K562 (cell line): Measurements from ENCODE around the gene TPRG1L. TPM values are rescaled to one million over a fixed set of nuclear protein-coding genes. Genes with fewer than 3 reads are reported as not detected.
A peak's percentile ranks its signal among the peaks of the same experiment; 100 is the strongest.

Experiments used
- ATAC-seq: fragments of 200-7000 bp; cut with Tn5 transposase; 3 replicates; pipeline ENCODE4 v1.9.1; 2020; ENCODE audit warnings: moderate library complexity
- BruUV-seq: library from RNA; stranded (reverse); fragments of 400-500 nt; replicated peaks from 2 replicates; lab custom pipeline; 2021; lab: Mats Ljungman, UMichigan
- CTCF ChIA-PET: fragments of 300-600 bp; formaldehyde crosslinking; extraction: SDS; loops from one replicate; lab custom pipeline; 2021; ENCODE audit warnings: low intra/inter-chr PET ratio; lab: Yijun Ruan, JAX
- POLR2A ChIA-PET: fragments of 300-600, 350-650 bp; sonication (Branson Sonifier 250); formaldehyde crosslinking; extraction: SDS; loops from one replicate; lab custom pipeline; 2021; ENCODE audit warnings: antibody characterized with exemption, inconsistent platforms; lab: Yijun Ruan, JAX
- DNase-seq, 4 experiments: peaks; one replicate each; pipeline versions ENCODE4 v3.0.0 to v3.0.0-alpha.2; 2011 to 2018; ENCODE audit warnings: low spot score in 3 of 4, mixed read lengths in 3 of 4; ENCODE audit errors: extremely low read depth in 1 of 4
- FAIRE-seq: peaks from 2 replicates; lab custom pipeline; 2011; peaks lifted over from hg19 to GRCh38; lab: Jason Lieb, UNC
- H2AFZ ChIP-seq: 2 replicates; pipeline ENCODE4 v1.6.0; 2011; ENCODE audit warnings: low read depth, low read length, control low read depth, inconsistent platforms
- H3K27ac ChIP-seq: fragments of 200-600 bp; 3 replicates; pipeline ENCODE4 v1.8.0; 2011; ENCODE audit warnings: low read depth, mild to moderate bottlenecking, control low read depth, inconsistent platforms, low read length, moderate library complexity, mixed read lengths; ENCODE audit errors: extremely low read depth
- H3K27me3 ChIP-seq, 2 experiments: fragments of 300-600 bp in 1 of 2; 2 replicates in 1 of 2; 3 replicates in 1 of 2; pipeline versions ENCODE4 v1.6.0 to v1.8.0; 2011; ENCODE audit warnings: inconsistent platforms in 2 of 2, low read length in 2 of 2, mild to moderate bottlenecking in 1 of 2, mixed read lengths in 1 of 2, moderate library complexity in 1 of 2; ENCODE audit not compliant: control insufficient read depth in 2 of 2, insufficient read depth in 2 of 2
- H3K36me3 ChIP-seq: fragments of 300-600 bp; 3 replicates; pipeline ENCODE4 v1.8.0; 2011; ENCODE audit warnings: mild to moderate bottlenecking, low read length, inconsistent platforms; ENCODE audit not compliant: control insufficient read depth, insufficient read depth
- H3K4me1 ChIP-seq, 2 experiments: fragments of 200-600 bp in 1 of 2; replicated peaks in 1 of 2; 2 replicates in 1 of 2; 3 replicates in 1 of 2; pipeline versions ENCODE4 v1.5.1 to v1.8.0; 2011; ENCODE audit warnings: inconsistent platforms in 2 of 2, low read length in 2 of 2, mild to moderate bottlenecking in 1 of 2, mixed read lengths in 1 of 2, moderate library complexity in 1 of 2; ENCODE audit not compliant: control insufficient read depth in 2 of 2, insufficient read depth in 2 of 2
- H3K4me2 ChIP-seq: 2 replicates; pipeline ENCODE4 v1.6.1; 2011; ENCODE audit warnings: low read length, control low read depth, inconsistent platforms, mixed read lengths; ENCODE audit not compliant: insufficient read depth
- H3K4me3 ChIP-seq: fragments of 200-600 bp; sonication (generic), shearing (Covaris generic); 2 replicates; pipeline ENCODE4 v1.5.1; 2016; ENCODE audit warnings: control low read depth, inconsistent platforms
- H3K79me2 ChIP-seq: fragments of 200-600 bp; 3 replicates; pipeline ENCODE4 v1.8.0; 2011; ENCODE audit warnings: low read length, inconsistent platforms; ENCODE audit not compliant: control insufficient read depth, insufficient read depth
- H3K9ac ChIP-seq, 2 experiments: 2 replicates each; pipeline versions ENCODE4 v1.6.0 to v1.6.1; 2011; ENCODE audit warnings: low read depth in 2 of 2, low read length in 2 of 2, control low read depth in 1 of 2, inconsistent platforms in 1 of 2, mild to moderate bottlenecking in 1 of 2, mixed read lengths in 1 of 2; ENCODE audit not compliant: insufficient read depth in 1 of 2
- H3K9me1 ChIP-seq: one replicate; pipeline ENCODE4 v1.6.0; 2011; ENCODE audit warnings: inconsistent platforms, mild to moderate bottlenecking, low read length, moderate library complexity; ENCODE audit not compliant: control insufficient read depth, insufficient read depth
- H3K9me3 ChIP-seq: replicated peaks from 2 replicates; pipeline ENCODE4 v1.5.1; 2011; ENCODE audit warnings: low read depth, low read length, inconsistent platforms; ENCODE audit not compliant: control insufficient read depth, insufficient read depth
- H4K20me1 ChIP-seq: replicated peaks from 2 replicates; pipeline ENCODE4 v1.6.1; 2011; ENCODE audit warnings: low read length, inconsistent platforms, mixed read lengths; ENCODE audit not compliant: control insufficient read depth, insufficient read depth
- ARHGAP35 ChIP-seq: fragments of 450-650 bp; IDR thresholded peaks from 2 replicates; pipeline ENCODE4 v1.6.1; 2018; ENCODE audit not compliant: partially characterized antibody
- CREB3 ChIP-seq: fragments of 450-650 bp; conservative IDR thresholded peaks from 2 replicates; pipeline ENCODE4 v1.6.1; 2016; ENCODE audit warnings: missing genetic modification characterization, low read depth, mild to moderate bottlenecking, missing compliant biosample characterization, moderate library complexity
- CREBBP ChIP-seq: IDR thresholded peaks from one replicate; pipeline ENCODE4 v1.6.1; 2012; ENCODE audit warnings: low read depth, mild to moderate bottlenecking, control low read depth, inconsistent platforms, low read length
- KHSRP ChIP-seq: fragments of 450-650 bp; IDR thresholded peaks from 2 replicates; pipeline ENCODE4 v1.6.1; 2017
- L3MBTL2 ChIP-seq: fragments of 450-650 bp; IDR thresholded peaks from 2 replicates; pipeline ENCODE4 v1.6.1; 2016; ENCODE audit warnings: mild to moderate bottlenecking, moderate library complexity
- MXD1 ChIP-seq: fragments of 250-450 bp; sonication (Bioruptor Pico); IDR thresholded peaks from 2 replicates; pipeline ENCODE4 v1.8.0; 2021; ENCODE audit warnings: borderline replicate concordance, mild to moderate bottlenecking, moderate library complexity; ENCODE audit not compliant: poor library complexity, severe bottlenecking
- NONO ChIP-seq, 2 experiments: fragments of 200-400 bp in 1 of 2; fragments of 450-650 bp in 1 of 2; formaldehyde crosslinking in 1 of 2; IDR thresholded peaks; 2 replicates each; pipeline ENCODE4 v1.6.1; 2017; ENCODE audit warnings: low read depth in 2 of 2, mild to moderate bottlenecking in 2 of 2, moderate library complexity in 2 of 2, low read length in 1 of 2
- NR4A1 ChIP-seq, 2 experiments: fragments of 250-450 bp in 1 of 2; fragments of 450-650 bp in 1 of 2; sonication (Bioruptor Pico) in 1 of 2; IDR thresholded peaks; 2 replicates each; pipeline versions ENCODE4 v1.4.0 to v1.6.1; 2016 to 2020; ENCODE audit warnings: mild to moderate bottlenecking in 2 of 2, missing compliant biosample characterization in 1 of 2, missing genetic modification characterization in 1 of 2, moderate library complexity in 1 of 2
- POLR2A ChIP-seq: fragments of 450-650 bp; conservative IDR thresholded peaks from 2 replicates; pipeline ENCODE4 v1.6.1; 2016
- TAL1 ChIP-seq: fragments of 450-650 bp; IDR thresholded peaks from 2 replicates; pipeline ENCODE4 v1.6.1; 2016; ENCODE audit warnings: mild to moderate bottlenecking
- TCF7L2 ChIP-seq: fragments of 150-350 bp; IDR thresholded peaks from 2 replicates; pipeline ENCODE4 v1.6.1; 2016; ENCODE audit warnings: low read depth, mild to moderate bottlenecking, low read length, moderate library complexity
- TFAM ChIP-seq: fragments of 250-450 bp; sonication (Bioruptor Pico); conservative IDR thresholded peaks from 2 replicates; pipeline ENCODE4 v1.5.0; 2021; ENCODE audit warnings: mild to moderate bottlenecking, moderate library complexity
- ZBTB43 ChIP-seq: sonication (generic); formaldehyde crosslinking; IDR thresholded peaks from 2 replicates; pipeline ENCODE4 v1.8.0; 2023; ENCODE audit warnings: mild to moderate bottlenecking, missing genetic modification reagents
- WGBS: fragments of 100-300 bp; shearing (Covaris generic); methylation state at CpG from one replicate; pipeline ENCODE4 v1.1.6; 2016; ENCODE audit warnings: low coverage, mixed read lengths; ENCODE audit not compliant: insufficient coverage; ENCODE audit errors: missing lambda C conversion rate; 5-methylcytosine and 5-hydroxymethylcytosine counted together
- in situ Hi-C: fragments of 300-500 bp; cut with MboI; formaldehyde crosslinking; loops from 4 replicates; pipeline ENCODE4 v1.15.0; 2018; ENCODE audit warnings: inconsistent platforms, mixed read lengths
- intact Hi-C: fragments of 100-400 bp; cut with micrococcal nuclease; formaldehyde crosslinking; loops from 2 replicates; pipeline ENCODE4 v1.14.2; 2022
- polyA plus RNA-seq, 8 experiments: library from polyadenylated mRNA; depleted of rRNA in 4 of 8; stranded (reverse) in 5 of 8; unstranded in 3 of 8; fragments of >200 nt; fragmentation: Nextera tagmentation in 2 of 8; fragmentation: Illumina TruSeq in 1 of 8; extraction: Ambion mirVana in 2 of 8; extraction: Trizol in 1 of 8; gene quantifications; 2 replicates each; pipeline versions ENCODE4 v1.2.1 to v1.2.3, GENCODE V29; 2011 to 2014; ENCODE audit warnings: inconsistent platforms in 1 of 8, missing spikeins in 1 of 8
- total RNA-seq, 7 experiments: library from RNA; depleted of rRNA in 6 of 7; stranded (reverse); fragments of >200 nt in 6 of 7; fragmentation: Illumina TruSeq in 2 of 7; extraction: Trizol in 2 of 7; gene quantifications; 2 replicates each; pipeline versions ENCODE4 v1.2.1 to v1.2.3, GENCODE V29; 2011 to 2021; ENCODE audit warnings: low replicate concordance in 1 of 7

The TPRG1L gene
- total and polyA plus RNA-seq, 9 of the 15 experiments (the other 6 are each of a cell fraction or from before 2014, with no cell fraction given): 1.6 to 11.0 (median 6.2) TPM

- no peak for TF ChIP-seq TAL1
- TF ChIP-seq, all 486 proteins: peak for 3
Observed at GRCh38 chr1:3623441-3624199, 1.2 kb upstream of the TPRG1L start (continued).

- intact Hi-C loops: loop anchor here (5.0 kb wide), 1 partner anchor 97 kb away; no protein-coding TSS in a partner anchor
- CTCF ChIA-PET: interaction anchor here (0.6 kb wide), 1 partner anchor 99 kb away, joined by 3 read pairs; no protein-coding TSS in a partner anchor
- no TSS peak for BruUV-seq
- TF ChIP-seq ZBTB43 (no peak), CREB3 (tag) (no peak), MXD1 (CRISPR knock-in tag) (no peak), ARHGAP35 (no peak), KHSRP (no peak), POLR2A (no peak), NONO (IDR thresholded peaks at IDR 0.05; ENCODE audit: low read depth in 2 of 2, low read length in 1 of 2) (no peak), L3MBTL2 (peak; percentile 39; the same call in 1 of the 2 replicates), NR4A1 (CRISPR knock-in tag; IDR thresholded peaks at IDR 0.05) (no peak), NR4A1 (tag; IDR thresholded peaks at IDR 0.05) (no peak), CREBBP (no peak), TFAM (CRISPR knock-in tag) (no peak), TCF7L2 (no peak)
Observed at GRCh38 chr1:3625151-3625907, 514 bp downstream of the TPRG1L start.

More at GRCh38 chr1:3625151-3625907, 514 bp downstream of the TPRG1L start:
- POLR2A ChIA-PET: interaction anchor here (1.5 kb wide), 1 partner anchor 10 kb away, joined by 4 read pairs; no protein-coding TSS in a partner anchor
- H3K36me3 ChIP-seq: peaks cover 28% of the 10 kb centered on the region; the same call in 1 of the 3 replicates
- peak; percentile 90 for FAIRE-seq
- H3K27me3 ChIP-seq: peaks cover 5 to 22% of the 10 kb centered on the region in 2 experiments; a peak in 4 of 5 replicates
- H2AFZ ChIP-seq: peak overlapping the region; percentile 79
- peaks cover 10 to 25% of the 10 kb centered on the region in 2 experiments; a peak in 4 of 5 replicates for H3K4me1 ChIP-seq
- H3K9ac ChIP-seq: peak overlapping the region; percentile 55 to 91
- peak overlapping the region; percentile 95 for H3K4me3 ChIP-seq
- in situ Hi-C loops: no loop called here
- WGBS: 1% methylated on average over 26 of the region's 71 CpGs
- ATAC-seq: peak; percentile 78
- peak overlapping the region; percentile 90 for H3K4me2 ChIP-seq
- DNase-seq: peak; percentile 81 to 87 (median 82)
- H3K27ac ChIP-seq: peak overlapping the region; percentile 44; the same call in 2 of the 3 replicates
- H4K20me1 ChIP-seq: no peaks in the 10 kb centered on the region
- H3K79me2 ChIP-seq: no peaks in the 10 kb centered on the region
- no peaks in the 10 kb centered on the region for H3K9me1 ChIP-seq
- no peaks in the 10 kb centered on the region for H3K9me3 ChIP-seq
